ENCODE measurements around the gene PLAGL2.
"Not testable (repeated sequence)": the region's sequence is repeated elsewhere in the genome, so short reads cannot be mapped to it uniquely, and the experiment has no call there.

Gene PLAGL2

GRCh38 chr20:32204205-32205109 lies 3.1 kb downstream of the PLAGL2 start:
- DNase-seq (ENCODE audit: low spot score): no peak

GRCh38 chr20:32203356-32204204 lies 4.0 kb downstream of the PLAGL2 start:
- no peak for DNase-seq (ENCODE audit: low spot score)

GRCh38 chr20:32201977-32202363 lies 5.6 kb downstream of the PLAGL2 start:
- DNase-seq (ENCODE audit: low spot score): no peak

- no peak for DNase-seq (ENCODE audit: low spot score)
Measured at GRCh38 chr20:32201296-32201976, 6.1 kb downstream of the PLAGL2 start.

GRCh38 chr20:32199006-32199405 lies 8.5 kb downstream of the PLAGL2 start:
- no peak for DNase-seq (ENCODE audit: low spot score)

- DNase-seq (ENCODE audit: low spot score): not testable (repeated sequence)
Measured at GRCh38 chr20:32197136-32197535, 10.4 kb downstream of the PLAGL2 start.

- not testable (repeated sequence) for DNase-seq (ENCODE audit: low spot score)
Measured at GRCh38 chr20:32196613-32197012, 10.9 kb downstream of the PLAGL2 start.

GRCh38 chr20:32195581-32195980 lies 12.0 kb downstream of the PLAGL2 start:
- no peak for DNase-seq (ENCODE audit: low spot score)

GRCh38 chr20:32193996-32194395 lies 13.5 kb downstream of the PLAGL2 start:
- no peak for DNase-seq (ENCODE audit: low spot score)

- not testable (repeated sequence) for DNase-seq (ENCODE audit: low spot score)
Measured at GRCh38 chr20:32193336-32193735, 14.2 kb downstream of the PLAGL2 start.

- DNase-seq (ENCODE audit: low spot score): no peak
Measured at GRCh38 chr20:32192698-32193097, 14.8 kb downstream of the PLAGL2 start.

GRCh38 chr20:32191873-32192272 lies 15.7 kb downstream of the PLAGL2 start:
- DNase-seq (ENCODE audit: low spot score): no peak

- no peak for DNase-seq (ENCODE audit: low spot score)
Measured at GRCh38 chr20:32191422-32191821, 16.1 kb downstream of the PLAGL2 start.

- peak; percentile 43 for DNase-seq (ENCODE audit: low spot score)
Measured at GRCh38 chr20:32190616-32191415, 16.7 kb downstream of the PLAGL2 start.

- DNase-seq (ENCODE audit: low spot score): peak; percentile 74
Measured at GRCh38 chr20:32189691-32190615, 17.6 kb downstream of the PLAGL2 start.

- DNase-seq (ENCODE audit: low spot score): no peak
Measured at GRCh38 chr20:32189123-32189410, 18.5 kb downstream of the PLAGL2 start.

GRCh38 chr20:32188376-32189122 lies 19.0 kb downstream of the PLAGL2 start:
- DNase-seq (ENCODE audit: low spot score): no peak

GRCh38 chr20:32186506-32186905 lies 21.0 kb downstream of the PLAGL2 start:
- DNase-seq (ENCODE audit: low spot score): no peak

GRCh38 chr20:32184961-32185603 lies 22.5 kb downstream of the PLAGL2 start:
- no peak for DNase-seq (ENCODE audit: low spot score)
